ENCODE results near the gene SCTR. TPM values are rescaled to one million over a fixed set of nuclear protein-coding genes. Genes with fewer than 3 reads are reported as not detected.
A peak's percentile ranks its signal among the peaks of the same experiment; 100 is the strongest.

Gene SCTR
- not detected in 2 replicates for total RNA-seq (2022)
- not detected for Bru-seq, nascent RNA
- BruChase-seq, experiment 1, labeled RNA remaining after a 6-hour chase, result not detected
- percentile 1 among the genes with signal in this experiment for BruChase-seq, experiment 2, labeled RNA remaining after a 2-hour chase
- long read RNA-seq, result 0 reads

DNA sequence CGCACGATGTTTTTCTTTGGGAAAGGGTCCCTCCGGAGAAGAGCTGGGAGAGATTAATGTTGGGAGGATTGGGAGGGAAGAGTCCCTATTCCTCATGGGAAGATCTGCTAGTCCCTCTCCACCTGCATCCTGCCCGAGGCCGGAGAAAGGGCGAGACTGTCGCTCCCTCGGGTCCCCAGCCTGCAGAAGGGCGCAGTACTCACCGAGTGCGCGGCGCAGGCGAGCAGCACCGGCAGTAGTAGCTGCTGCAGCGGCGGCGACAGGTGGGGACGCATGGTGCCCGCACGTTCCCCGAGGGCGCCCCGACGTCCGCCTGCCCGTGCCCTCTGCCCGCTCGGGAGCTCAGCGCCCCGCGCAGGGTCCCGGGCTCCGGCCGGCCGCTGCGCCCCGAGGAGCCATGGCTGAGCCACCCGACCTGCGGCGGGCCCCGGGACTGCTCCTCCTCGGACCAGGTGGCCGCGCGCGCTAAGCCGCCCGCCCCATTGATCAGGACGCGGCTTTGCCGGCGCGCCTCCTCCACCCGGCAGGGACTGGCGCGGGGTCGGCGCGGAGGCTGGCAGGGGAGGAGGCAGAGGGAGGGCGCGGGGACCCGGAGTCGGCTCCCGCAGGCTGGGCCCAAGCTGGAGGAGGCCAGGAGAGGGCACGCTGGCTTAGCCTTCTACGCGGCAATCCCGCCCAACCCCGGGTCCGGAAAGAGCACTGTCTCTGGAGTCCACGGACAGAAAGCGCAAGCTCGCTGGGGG lies at the start of gene SCTR:
Gene SCTR (minus strand): TSS at position 532 of the 743 bp plus-strand sequence. CDS start 257 bp downstream, at position 275.
- ChIA-PET POLR2A (no interaction called here), CTCF (interaction anchor here (0.8 kb wide), 1 partner anchor 12 kb away, joined by 4 read pairs; no protein-coding TSS in a partner anchor)
- no peak for DNase-seq (ENCODE audit: unreplicated experiment)
- H3K4me3 Mint-ChIP-seq (ENCODE audit: unreplicated experiment), result no peak within 1 kb of the TSS
- intact Hi-C loops (cut with micrococcal nuclease), result no loop called here
- H3K36me3 Mint-ChIP-seq (ENCODE audit: insufficient read depth, unreplicated experiment), result no peaks in the 10 kb centered on the region
- H3K4me1 Mint-ChIP-seq (ENCODE audit: insufficient read depth, unreplicated experiment), result no peaks in the 10 kb centered on the region
- H3K27me3 Mint-ChIP-seq (ENCODE audit: insufficient read depth, unreplicated experiment), result peaks cover 29% of the 10 kb centered on the region
- H3K9me3 Mint-ChIP-seq (ENCODE audit: unreplicated experiment), result no peaks in the 10 kb centered on the region
- TF ChIP-seq CTCF (IDR thresholded peaks at IDR 0.05; ENCODE audit: unreplicated experiment), result no peak
- BruUV-seq (replicated peaks), result no TSS peak
- H3K27ac Mint-ChIP-seq (ENCODE audit: low read depth, unreplicated experiment), result no peak within 1 kb of the TSS

DNA sequence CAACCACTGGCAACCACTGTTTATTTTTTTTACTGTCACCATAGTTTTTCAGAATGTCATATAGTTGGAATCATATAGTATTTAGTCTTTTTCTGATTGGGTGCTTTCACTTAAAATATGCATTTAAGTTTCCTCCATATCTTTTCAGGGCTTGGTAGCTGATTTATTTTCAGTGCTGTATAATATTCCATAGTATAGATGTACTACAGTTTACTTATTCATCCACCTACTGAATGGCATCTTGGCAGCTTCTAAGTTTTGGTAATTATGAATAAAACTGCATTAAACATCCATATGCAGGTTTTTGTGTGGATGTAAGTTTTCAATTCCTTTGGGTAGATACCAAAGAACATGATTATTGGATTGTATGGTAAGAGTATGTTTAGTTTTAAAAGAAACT lies 43.0 kb upstream of the SCTR start:
- peaks cover 8% of the 10 kb centered on the region for H3K9me3 Mint-ChIP-seq (ENCODE audit: unreplicated experiment)
- H3K27ac Mint-ChIP-seq (ENCODE audit: low read depth, unreplicated experiment), result no peak overlapping the region
- H3K4me3 Mint-ChIP-seq (ENCODE audit: unreplicated experiment), result no peak overlapping the region
- ChIA-PET POLR2A (no interaction called here), CTCF (no interaction called here)
- no peak for TF ChIP-seq CTCF (IDR thresholded peaks at IDR 0.05; ENCODE audit: unreplicated experiment)
- no peaks in the 10 kb centered on the region for H3K36me3 Mint-ChIP-seq (ENCODE audit: insufficient read depth, unreplicated experiment)
- DNase-seq (ENCODE audit: unreplicated experiment), result no peak
- H3K4me1 Mint-ChIP-seq (ENCODE audit: insufficient read depth, unreplicated experiment), result no peaks in the 10 kb centered on the region
- BruUV-seq (replicated peaks), result no TSS peak
- intact Hi-C loops (cut with micrococcal nuclease), result no loop called here
- no peaks in the 10 kb centered on the region for H3K27me3 Mint-ChIP-seq (ENCODE audit: insufficient read depth, unreplicated experiment)

GRCh38 chr2:119565481-119565880 lies 41.2 kb upstream of the SCTR start:
- Mint-ChIP-seq H3K9me3 (ENCODE audit: unreplicated experiment) (peaks cover 8% of the 10 kb centered on the region), H3K27ac (ENCODE audit: low read depth, unreplicated experiment) (no peak overlapping the region), H3K4me1 (ENCODE audit: insufficient read depth, unreplicated experiment) (no peaks in the 10 kb centered on the region), H3K27me3 (ENCODE audit: insufficient read depth, unreplicated experiment) (no peaks in the 10 kb centered on the region), H3K36me3 (ENCODE audit: insufficient read depth, unreplicated experiment) (no peaks in the 10 kb centered on the region), H3K4me3 (ENCODE audit: unreplicated experiment) (no peak overlapping the region)
- CTCF ChIA-PET, result interaction anchor here (0.7 to 0.9 kb wide), 2 partner anchors 10 to 13 kb away, joined by 3 to 4 read pairs; no protein-coding TSS in a partner anchor
- intact Hi-C loops (cut with micrococcal nuclease), result no loop called here
- DNase-seq (ENCODE audit: unreplicated experiment), result no peak
- TF ChIP-seq CTCF (IDR thresholded peaks at IDR 0.05; ENCODE audit: unreplicated experiment), result no peak
- no TSS peak for BruUV-seq (replicated peaks)
- POLR2A ChIA-PET, result no interaction called here

DNA sequence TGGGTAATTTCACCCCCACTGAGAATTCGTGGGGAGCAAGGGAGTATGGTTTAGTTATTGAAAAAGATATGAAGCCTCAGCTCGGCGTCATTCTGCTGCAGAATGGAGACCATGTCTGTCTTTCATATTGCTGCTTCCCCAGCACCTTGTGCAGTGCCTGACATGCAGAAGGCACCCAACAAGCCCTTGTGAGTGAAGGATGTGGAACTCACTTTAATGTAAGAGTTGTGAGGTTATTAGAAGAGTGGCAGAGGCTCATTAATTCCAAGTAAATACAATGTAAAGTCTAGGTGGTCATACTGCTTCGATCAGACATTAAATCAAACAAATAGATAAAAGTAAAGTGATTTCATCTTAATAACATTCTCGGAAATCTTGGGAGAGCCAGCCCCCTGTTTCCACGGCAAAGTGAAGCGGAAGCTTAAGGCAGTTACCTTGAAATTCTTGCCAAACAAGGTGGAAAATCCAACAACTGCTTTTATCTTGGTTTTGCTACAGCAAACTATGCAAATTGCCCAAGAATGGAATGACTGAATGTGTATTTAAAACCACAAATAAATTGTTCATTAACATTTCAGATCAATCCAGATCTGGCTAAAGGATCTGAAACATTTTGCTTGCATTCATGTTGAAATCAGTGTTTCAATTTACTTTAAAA lies 29.5 kb upstream of the SCTR start:
- DNase-seq (ENCODE audit: unreplicated experiment), result no peak
- no peak overlapping the region for H3K27ac Mint-ChIP-seq (ENCODE audit: low read depth, unreplicated experiment)
- POLR2A ChIA-PET, result no interaction called here

More for the DNA sequence above, 29.5 kb upstream of the SCTR start:
- CTCF ChIA-PET, result no interaction called here
- no peaks in the 10 kb centered on the region for H3K36me3 Mint-ChIP-seq (ENCODE audit: insufficient read depth, unreplicated experiment)
- no peaks in the 10 kb centered on the region for H3K4me1 Mint-ChIP-seq (ENCODE audit: insufficient read depth, unreplicated experiment)
- H3K9me3 Mint-ChIP-seq (ENCODE audit: unreplicated experiment), result no peaks in the 10 kb centered on the region
- BruUV-seq (replicated peaks), result no TSS peak
- no peak overlapping the region for H3K4me3 Mint-ChIP-seq (ENCODE audit: unreplicated experiment)
- no peak for TF ChIP-seq CTCF (IDR thresholded peaks at IDR 0.05; ENCODE audit: unreplicated experiment)
- intact Hi-C loops (cut with micrococcal nuclease), result no loop called here
- H3K27me3 Mint-ChIP-seq (ENCODE audit: insufficient read depth, unreplicated experiment), result peaks cover 17% of the 10 kb centered on the region
